DMS53 treated with DMSO at 0.1 percent for 48 hours (cell line): ENCODE measurements around the gene TTC7B.

Experiments
- DNase-seq: peaks from one replicate; lab custom pipeline; 2025; ENCODE audit not compliant: unreplicated experiment; lab: John Stamatoyannopoulos, UW

The TTC7B gene

DNA sequence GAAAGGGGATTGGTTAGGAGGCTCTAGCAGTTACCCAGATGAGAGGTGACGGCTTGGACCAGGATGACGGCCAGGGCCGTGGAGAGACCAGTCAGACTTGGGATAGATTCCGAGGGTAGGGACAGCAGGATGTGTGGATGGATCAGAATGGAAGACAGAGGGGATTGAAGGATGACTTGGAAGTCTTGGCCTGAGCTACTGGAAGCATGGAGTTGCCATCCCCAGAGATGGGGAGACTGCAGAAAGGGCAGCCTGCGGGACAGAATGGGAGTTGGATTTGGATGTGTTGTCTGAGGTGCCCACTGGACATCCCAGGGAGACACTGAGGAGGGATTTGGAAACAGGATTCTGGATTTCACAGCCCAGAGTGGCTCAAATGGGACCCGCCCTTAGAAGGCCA lies 317.1 kb downstream of the TTC7B start:
- no peak for DNase-seq

GRCh38 chr14:90498198-90498597 lies 318.0 kb downstream of the TTC7B start:
- no peak for DNase-seq

DNA sequence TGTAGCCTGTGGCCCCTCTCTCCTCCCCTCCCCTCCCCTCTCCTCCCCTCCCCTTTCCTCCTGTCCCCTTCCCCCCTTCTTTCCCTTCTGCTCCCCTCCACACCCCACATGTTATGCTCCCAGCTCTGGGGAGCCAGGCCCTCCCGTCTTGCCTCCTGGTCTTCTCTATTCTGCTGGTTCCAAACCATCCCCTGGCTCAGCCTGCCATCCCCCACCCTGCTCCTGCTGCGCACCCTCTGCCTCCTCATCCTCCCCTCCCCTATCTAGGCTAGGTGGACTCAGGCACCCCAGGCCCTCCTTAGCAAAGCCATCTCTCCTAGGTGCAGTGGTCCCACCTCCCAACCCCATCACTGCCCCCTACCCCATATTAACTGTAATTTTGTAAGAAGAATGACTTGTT lies 319.9 kb downstream of the TTC7B start:
- DNase-seq = no peak

DNA sequence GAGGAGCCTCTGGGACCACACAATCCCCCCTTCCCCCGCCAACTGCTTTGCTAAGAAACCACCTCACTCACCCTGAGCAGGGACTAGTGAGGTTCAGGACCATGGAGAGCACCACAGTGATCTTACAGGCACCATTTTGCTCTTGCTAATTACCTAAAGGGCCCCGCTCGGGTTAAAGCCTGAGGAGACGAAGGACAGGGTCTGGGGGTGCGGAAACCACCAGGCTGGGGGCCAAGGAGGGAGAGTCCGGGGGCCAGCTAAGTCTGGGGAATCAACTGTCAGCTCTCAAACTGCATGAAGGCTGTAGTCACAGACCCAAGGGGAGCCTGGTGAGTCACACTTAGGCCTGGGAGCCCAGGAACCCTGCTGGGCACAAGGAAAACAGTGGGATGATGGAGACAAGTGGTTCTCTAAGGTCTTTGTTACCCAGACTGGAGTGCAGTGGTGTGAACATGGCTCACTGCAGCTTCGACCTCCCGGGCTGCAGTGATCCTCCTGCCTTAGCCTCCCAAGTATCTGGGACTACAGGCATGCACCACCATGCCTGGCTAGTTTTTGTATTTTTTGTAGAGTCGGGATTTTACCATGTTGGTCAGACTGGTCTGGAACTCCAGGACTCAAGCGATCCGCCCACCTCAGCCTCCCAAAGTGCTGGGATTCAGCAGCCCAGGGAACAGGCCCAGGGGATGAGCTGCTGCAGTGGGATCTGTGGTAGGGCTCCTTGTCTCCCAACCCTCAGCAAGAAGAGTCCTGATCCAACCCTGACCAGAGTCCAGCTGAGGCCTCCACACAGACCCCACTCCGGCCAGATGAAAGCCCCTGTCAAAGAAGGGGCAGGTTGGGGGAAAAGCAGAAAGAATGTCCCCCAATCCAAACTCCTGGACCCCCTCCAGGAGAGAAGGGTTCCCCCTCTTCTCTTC lies 320.6 kb downstream of the TTC7B start:
- no peak for DNase-seq

- no peak for DNase-seq
Measured at GRCh38 chr14:90491911-90492531, 324.2 kb downstream of the TTC7B start.

GRCh38 chr14:90491221-90491885 lies 324.9 kb downstream of the TTC7B start:
- DNase-seq = no peak

DNA sequence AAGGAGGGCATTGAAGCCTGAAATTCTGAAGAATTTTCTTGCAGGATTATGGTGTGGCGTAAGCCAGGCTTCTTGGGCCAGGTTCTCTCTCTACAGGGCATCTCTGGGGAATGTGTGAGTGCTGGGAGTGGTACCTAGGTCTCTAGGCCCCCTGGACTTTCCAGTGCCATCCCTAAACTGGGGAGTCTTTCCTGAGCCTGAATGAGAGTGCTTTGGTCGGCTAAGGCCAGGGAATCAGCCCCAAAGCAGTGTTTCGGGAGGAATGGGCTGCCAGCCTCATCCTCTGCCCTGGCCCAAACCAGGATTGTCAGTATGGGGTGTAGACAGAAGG lies 325.5 kb downstream of the TTC7B start:
- no peak for DNase-seq

DNA sequence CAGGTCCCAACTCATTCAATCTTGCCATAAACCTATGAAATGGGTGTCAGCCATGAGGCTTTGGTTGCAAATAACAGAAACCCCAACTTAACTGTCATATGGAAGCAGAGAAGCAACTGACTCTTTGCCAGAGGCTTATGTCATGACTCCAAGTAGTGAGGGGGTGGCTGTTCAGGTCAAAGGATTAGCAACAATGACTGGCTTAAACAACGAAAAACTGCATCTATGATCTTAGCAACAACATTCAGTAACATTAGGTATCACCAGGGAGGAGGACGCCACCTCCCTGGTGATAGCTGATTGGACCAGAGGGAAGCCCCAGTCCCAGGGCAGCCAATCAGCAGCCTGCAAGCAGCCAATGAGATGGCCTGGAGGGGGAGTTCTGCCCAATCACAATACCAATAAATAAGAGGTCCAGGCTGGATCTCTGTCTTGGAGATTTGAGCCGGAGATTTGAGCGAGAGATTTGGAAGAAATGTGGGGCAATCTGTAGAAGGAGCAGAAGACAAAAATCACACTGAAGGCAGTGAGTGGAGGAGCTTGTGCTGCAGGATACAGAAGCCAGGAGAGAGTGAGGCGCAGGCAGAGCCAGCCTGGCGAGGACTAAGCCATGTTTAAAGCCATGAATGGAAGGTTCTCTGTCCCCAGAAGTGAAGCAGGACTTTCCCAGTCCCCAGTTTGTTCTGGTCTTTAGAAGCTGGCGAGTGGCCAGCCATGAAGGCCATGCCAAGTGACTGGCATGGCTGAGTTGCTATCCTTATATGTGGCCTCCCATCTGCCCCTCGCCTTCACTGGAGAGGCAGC lies 326.1 kb downstream of the TTC7B start:
- no peak for DNase-seq

DNA sequence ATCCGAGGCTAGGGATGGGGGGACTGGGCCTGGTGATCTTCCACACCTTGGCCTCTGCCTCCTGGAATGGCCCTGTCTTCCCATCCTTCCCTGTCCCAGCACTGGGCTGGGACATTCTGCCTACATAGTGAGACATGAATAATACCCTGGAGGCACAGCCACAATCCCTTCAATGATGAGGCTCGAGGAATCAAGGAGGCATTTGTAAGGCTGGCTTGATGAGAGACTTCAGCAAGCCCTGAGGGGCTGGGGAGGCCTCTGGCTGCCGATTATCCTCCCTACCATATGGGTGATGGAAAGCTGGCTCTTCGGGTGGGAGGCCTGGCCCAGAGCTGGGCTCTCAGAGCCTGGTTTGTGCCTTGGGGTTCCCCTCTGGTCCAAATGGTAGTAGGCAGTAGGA lies 326.9 kb downstream of the TTC7B start:
- no peak for DNase-seq

DNA sequence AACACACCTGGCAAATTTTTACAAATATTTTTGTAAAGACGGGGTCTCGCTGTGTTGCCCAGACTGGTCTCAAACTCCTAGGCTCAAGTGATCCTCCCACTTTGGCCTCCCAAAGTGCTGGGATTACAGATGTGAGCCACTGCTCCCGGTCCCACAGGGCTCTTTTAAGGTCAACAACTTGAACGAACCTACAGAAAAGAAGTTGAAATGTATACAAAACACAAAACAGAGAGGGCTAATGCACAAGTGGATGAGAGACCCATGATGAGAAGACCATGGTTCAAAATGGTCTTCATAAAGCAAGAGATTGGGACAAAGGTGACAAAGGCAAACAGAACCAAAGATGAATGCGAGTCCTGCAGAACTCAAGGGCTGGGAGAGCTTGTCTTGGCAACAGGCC lies 328.0 kb downstream of the TTC7B start:
- no peak for DNase-seq

DNA sequence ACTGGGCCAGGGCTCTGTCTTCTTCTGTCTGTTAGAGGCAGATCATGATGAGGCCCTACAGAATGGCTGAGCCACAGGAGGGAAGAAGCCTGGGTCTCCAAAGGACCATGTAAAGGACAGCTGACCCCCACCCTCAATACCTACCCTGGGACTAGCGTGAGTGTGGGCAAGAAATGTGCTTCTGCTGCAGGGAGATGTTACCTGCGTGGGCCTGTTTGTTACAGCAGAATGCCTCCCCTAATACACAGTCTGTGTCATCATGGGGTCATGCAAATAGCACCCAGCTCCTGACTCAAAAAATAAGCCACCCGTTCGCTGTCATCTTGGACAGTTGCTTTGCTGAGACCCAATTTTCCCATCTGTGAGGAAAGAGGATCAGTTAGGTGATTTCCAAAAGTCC lies 328.8 kb downstream of the TTC7B start:
- no peak for DNase-seq

GRCh38 chr14:90487031-90487430 lies 329.2 kb downstream of the TTC7B start:
- peak; percentile 62 for DNase-seq

- no peak for DNase-seq
Measured at GRCh38 chr14:90484291-90484690, 331.9 kb downstream of the TTC7B start.

DNA sequence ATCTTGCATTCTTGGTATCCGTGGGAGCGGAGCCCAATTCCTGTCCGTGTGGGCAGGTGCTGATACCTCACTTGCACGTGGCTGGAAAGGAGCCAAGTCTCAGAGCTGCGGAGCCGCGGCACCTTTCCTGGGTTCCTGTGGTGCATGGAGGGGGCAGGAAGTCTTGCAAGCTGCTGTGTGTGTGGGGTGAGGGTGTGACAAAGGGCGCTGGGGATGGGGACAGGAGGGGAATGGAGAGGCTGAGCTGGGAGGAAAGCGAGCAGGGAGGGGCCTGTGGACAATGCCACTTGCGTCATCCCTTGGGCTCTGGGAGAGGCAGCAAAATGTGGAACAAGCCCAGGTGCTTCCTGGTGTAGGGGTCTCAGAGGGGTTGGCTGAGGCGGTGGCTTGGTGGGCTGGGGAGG lies 332.7 kb downstream of the TTC7B start:
- no peak for DNase-seq

GRCh38 chr14:90483117-90483516 lies 333.1 kb downstream of the TTC7B start:
- DNase-seq = no peak

DNA sequence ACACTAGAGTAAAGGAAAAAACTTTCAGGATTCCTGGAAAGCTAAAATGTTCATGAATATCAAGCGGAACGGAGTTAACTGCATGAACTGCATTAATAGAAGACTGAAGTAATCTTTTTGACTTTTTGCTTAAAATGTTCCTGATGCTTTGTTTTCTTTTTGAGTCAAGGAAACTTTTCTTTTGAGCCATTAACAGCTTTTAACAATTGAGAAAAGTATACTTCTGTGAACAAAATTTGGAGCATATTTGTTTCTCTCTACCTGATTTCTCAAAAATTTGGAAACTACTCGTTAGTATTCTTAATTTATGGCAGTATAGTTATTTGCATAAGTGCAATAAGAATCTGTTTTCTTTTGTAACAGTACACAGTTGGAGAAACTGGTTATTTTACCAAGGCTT lies 340.9 kb downstream of the TTC7B start:
- no peak for DNase-seq
